ENCODE measurements around the gene PPP1CC.

PPP1CC gene

GRCh38 chr12:110689281-110690126, 53.2 kb downstream of the PPP1CC start:
- in situ Hi-C loops (cut with MboI; ENCODE audit: low sequenced_read_pairs) = no loop called here

GRCh38 chr12:110688446-110689280, 54.0 kb downstream of the PPP1CC start, which contains the start of gene HVCN1:
Gene HVCN1, minus strand, starts transcription at chr12:110689115. Its CDS starts 5,870 bp downstream, at chr12:110683245.
- in situ Hi-C loops (cut with MboI; ENCODE audit: low sequenced_read_pairs) = no loop called here

GRCh38 chr12:110687396-110688169, 55.1 kb downstream of the PPP1CC start:
- in situ Hi-C loops (cut with MboI; ENCODE audit: low sequenced_read_pairs) = no loop called here

GRCh38 chr12:110686294-110686903, 56.3 kb downstream of the PPP1CC start:
- in situ Hi-C loops (cut with MboI; ENCODE audit: low sequenced_read_pairs) = no loop called here

GRCh38 chr12:110684312-110684836, 58.3 kb downstream of the PPP1CC start:
- in situ Hi-C loops (cut with MboI; ENCODE audit: low sequenced_read_pairs) = no loop called here

GRCh38 chr12:110683888-110684287, 58.8 kb downstream of the PPP1CC start:
- in situ Hi-C loops (cut with MboI; ENCODE audit: low sequenced_read_pairs) = no loop called here

- in situ Hi-C loops (cut with MboI; ENCODE audit: low sequenced_read_pairs) = no loop called here
These were observed 62.7 kb downstream of the PPP1CC start for GRCh38 chr12:110680032-110680431.

- in situ Hi-C loops (cut with MboI; ENCODE audit: low sequenced_read_pairs) = no loop called here
These were observed 63.5 kb downstream of the PPP1CC start for GRCh38 chr12:110679201-110679600.

GRCh38 chr12:110677982-110678381, 64.7 kb downstream of the PPP1CC start:
- in situ Hi-C loops (cut with MboI; ENCODE audit: low sequenced_read_pairs) = no loop called here

- in situ Hi-C loops (cut with MboI; ENCODE audit: low sequenced_read_pairs) = no loop called here
These were observed 65.3 kb downstream of the PPP1CC start for GRCh38 chr12:110677206-110677911.

- in situ Hi-C loops (cut with MboI; ENCODE audit: low sequenced_read_pairs) = no loop called here
These were observed 66.5 kb downstream of the PPP1CC start for GRCh38 chr12:110676171-110676570.

- in situ Hi-C loops (cut with MboI; ENCODE audit: low sequenced_read_pairs) = no loop called here
These were observed 72.5 kb downstream of the PPP1CC start for GRCh38 chr12:110670161-110670701.

Measured in hTERT RPE-1 (cell line).